GM19351 (cell line): ENCODE data around the gene PRND.

ENCODE experiments used
- ATAC-seq: cut with Tn5 transposase; IDR thresholded peaks from one replicate; pipeline ENCODE4 v1.9.1; 2021; ENCODE audit warnings: mild to moderate bottlenecking, moderate library complexity; ENCODE audit not compliant: unreplicated experiment

PRND gene

DNA sequence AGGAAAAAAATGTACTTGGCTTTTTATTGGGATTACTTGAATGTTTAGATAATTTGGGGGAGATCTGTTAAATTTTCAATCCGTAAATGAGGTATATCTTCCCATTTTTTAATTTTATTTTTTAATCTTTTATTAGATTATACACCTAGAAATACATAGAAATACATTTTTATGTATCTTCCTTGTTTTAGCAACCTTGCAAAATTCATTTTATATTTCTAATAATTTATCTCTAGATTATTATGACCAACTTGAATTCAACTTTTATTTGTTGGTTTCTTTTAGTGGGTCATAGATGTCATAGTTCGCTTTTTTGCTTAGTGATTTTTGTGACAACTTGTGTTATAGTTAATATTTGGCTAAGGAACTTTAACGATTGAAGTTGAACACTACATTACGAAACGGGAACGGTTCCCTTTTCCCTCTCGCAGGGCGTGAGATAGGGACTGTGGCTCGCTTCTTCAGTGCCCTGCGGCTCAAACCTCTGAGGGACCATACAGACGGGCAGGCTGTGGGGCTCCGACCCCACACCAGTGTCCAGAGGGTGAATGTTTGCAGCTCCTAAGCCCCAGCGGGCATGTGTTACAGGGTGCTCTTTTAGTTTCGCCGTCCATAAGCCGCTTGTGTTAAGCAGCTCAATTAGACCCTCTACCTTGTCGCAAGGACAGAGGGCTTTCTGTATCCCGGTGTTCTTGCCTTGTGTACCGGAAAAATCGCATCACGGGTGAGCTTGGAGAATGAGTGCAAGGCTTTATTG lies 53.8 kb downstream of the PRND start:
- no peak for ATAC-seq

- no peak for ATAC-seq
Measured at GRCh38 chr20:4776079-4776630, 54.4 kb downstream of the PRND start.
